ENCODE results near the gene IL24.

DNA sequence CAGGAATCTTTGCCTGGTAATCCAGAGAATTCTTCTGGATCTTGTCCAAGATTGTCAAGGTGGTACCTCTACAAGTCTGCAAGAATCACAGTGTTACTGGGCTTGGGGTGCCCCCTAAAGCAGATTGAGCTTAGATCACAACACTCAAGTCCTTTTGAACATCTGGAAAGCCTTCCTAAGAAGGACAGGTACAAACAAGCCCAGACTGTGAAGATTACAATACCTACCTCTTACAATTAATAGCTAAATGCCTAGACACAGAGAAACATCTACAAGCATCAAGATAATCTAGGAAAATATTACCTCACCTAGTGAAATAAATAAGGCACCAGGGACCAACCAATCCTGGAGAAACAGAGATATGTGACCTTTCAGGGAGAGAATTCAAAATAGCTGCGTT, 49.3 kb upstream of the IL24 start:
- TF ChIP-seq POLR2A (IDR thresholded peaks at IDR 0.05): no peak
- TF ChIP-seq, protein P1, sequence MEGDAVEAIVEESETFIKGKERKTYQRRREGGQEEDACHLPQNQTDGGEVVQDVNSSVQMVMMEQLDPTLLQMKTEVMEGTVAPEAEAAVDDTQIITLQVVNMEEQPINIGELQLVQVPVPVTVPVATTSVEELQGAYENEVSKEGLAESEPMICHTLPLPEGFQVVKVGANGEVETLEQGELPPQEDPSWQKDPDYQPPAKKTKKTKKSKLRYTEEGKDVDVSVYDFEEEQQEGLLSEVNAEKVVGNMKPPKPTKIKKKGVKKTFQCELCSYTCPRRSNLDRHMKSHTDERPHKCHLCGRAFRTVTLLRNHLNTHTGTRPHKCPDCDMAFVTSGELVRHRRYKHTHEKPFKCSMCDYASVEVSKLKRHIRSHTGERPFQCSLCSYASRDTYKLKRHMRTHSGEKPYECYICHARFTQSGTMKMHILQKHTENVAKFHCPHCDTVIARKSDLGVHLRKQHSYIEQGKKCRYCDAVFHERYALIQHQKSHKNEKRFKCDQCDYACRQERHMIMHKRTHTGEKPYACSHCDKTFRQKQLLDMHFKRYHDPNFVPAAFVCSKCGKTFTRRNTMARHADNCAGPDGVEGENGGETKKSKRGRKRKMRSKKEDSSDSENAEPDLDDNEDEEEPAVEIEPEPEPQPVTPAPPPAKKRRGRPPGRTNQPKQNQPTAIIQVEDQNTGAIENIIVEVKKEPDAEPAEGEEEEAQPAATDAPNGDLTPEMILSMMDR (IDR thresholded peaks at IDR 0.05): no peak
